ENCODE measurements around the gene AP3B1.

Gene AP3B1

GRCh38 chr5:78295035-78295961, 800 bp upstream of the AP3B1 start:
- Histone ChIP-seq H3K27ac (replicated peaks) (peak overlapping the region; percentile 92), H3K27me3 (ENCODE audit: insufficient read depth, poor library complexity, severe bottlenecking) (no peaks in the 10 kb centered on the region), H3K4me3 (replicated peaks; ENCODE audit: insufficient read depth, low read length) (peak overlapping the region; percentile 74)
- no peak for TF ChIP-seq GABPA (IDR thresholded peaks at IDR 0.05; ENCODE audit: low read depth)
- TF ChIP-seq POLR2AphosphoS5 (IDR thresholded peaks at IDR 0.05; ENCODE audit: low read depth): no peak
- TF ChIP-seq CTCF (IDR thresholded peaks at IDR 0.05; ENCODE audit: insufficient read depth, low read length): no peak
- no peak for TF ChIP-seq SPI1 (IDR thresholded peaks at IDR 0.05; ENCODE audit: borderline replicate concordance, low read depth)
- no peak for TF ChIP-seq REST (IDR thresholded peaks at IDR 0.05; ENCODE audit: insufficient replicate concordance, low read depth)
- peak in 1 of 2 experiments; percentile 7 for DNase-seq (ENCODE audit: low read depth in 1 of 2, low spot score in 1 of 2)

- DNase-seq (ENCODE audit: low read depth in 1 of 2, low spot score in 1 of 2): no peak
- Histone ChIP-seq H3K4me3 (replicated peaks; ENCODE audit: insufficient read depth, low read length) (peak overlapping the region; percentile 74), H3K27me3 (ENCODE audit: insufficient read depth, poor library complexity, severe bottlenecking) (no peaks in the 10 kb centered on the region), H3K27ac (replicated peaks) (peak overlapping the region; percentile 92)
- no peak for TF ChIP-seq CTCF (IDR thresholded peaks at IDR 0.05; ENCODE audit: insufficient read depth, low read length)
- TF ChIP-seq SPI1 (IDR thresholded peaks at IDR 0.05; ENCODE audit: borderline replicate concordance, low read depth): no peak
- no peak for TF ChIP-seq POLR2AphosphoS5 (IDR thresholded peaks at IDR 0.05; ENCODE audit: low read depth)
- TF ChIP-seq REST (IDR thresholded peaks at IDR 0.05; ENCODE audit: insufficient replicate concordance, low read depth): no peak
Observed at GRCh38 chr5:78293851-78294247, 649 bp downstream of the AP3B1 start.

- Histone ChIP-seq H3K27me3 (ENCODE audit: insufficient read depth, poor library complexity, severe bottlenecking) (no peaks in the 10 kb centered on the region), H3K4me3 (replicated peaks; ENCODE audit: insufficient read depth, low read length) (no peak overlapping the region), H3K27ac (replicated peaks) (no peak overlapping the region)
- no peak for DNase-seq (ENCODE audit: low read depth in 1 of 2, low spot score in 1 of 2)
- no peak for TF ChIP-seq GABPA (IDR thresholded peaks at IDR 0.05; ENCODE audit: low read depth)
- no peak for TF ChIP-seq POLR2AphosphoS5 (IDR thresholded peaks at IDR 0.05; ENCODE audit: low read depth)
- TF ChIP-seq REST (IDR thresholded peaks at IDR 0.05; ENCODE audit: insufficient replicate concordance, low read depth): no peak
- TF ChIP-seq SPI1 (IDR thresholded peaks at IDR 0.05; ENCODE audit: borderline replicate concordance, low read depth): no peak
- TF ChIP-seq CTCF (IDR thresholded peaks at IDR 0.05; ENCODE audit: insufficient read depth, low read length): no peak
Observed at GRCh38 chr5:78291687-78292086, 2.8 kb downstream of the AP3B1 start.
